ENCODE results near the gene ATOH8.

The ATOH8 gene

GRCh38 chr2:85772019-85772745, 18.4 kb downstream of the ATOH8 start:
- DNase-seq = no peak

GRCh38 chr2:85772841-85773491, 19.2 kb downstream of the ATOH8 start:
- DNase-seq = no peak

GRCh38 chr2:85773692-85774091, 19.9 kb downstream of the ATOH8 start:
- no peak for DNase-seq

- no peak for DNase-seq
Observed at GRCh38 chr2:85774126-85774978, 20.6 kb downstream of the ATOH8 start.

- no peak for DNase-seq
Observed at GRCh38 chr2:85775406-85776381, 21.9 kb downstream of the ATOH8 start.

GRCh38 chr2:85776672-85777071, 22.9 kb downstream of the ATOH8 start:
- DNase-seq = no peak

GRCh38 chr2:85777441-85777861, 23.7 kb downstream of the ATOH8 start:
- DNase-seq = no peak

- no peak for DNase-seq
Observed at GRCh38 chr2:85778646-85779379, 25.0 kb downstream of the ATOH8 start.

- no peak for DNase-seq
Observed at GRCh38 chr2:85779641-85780315, 26.0 kb downstream of the ATOH8 start.

- no peak for DNase-seq
Observed at GRCh38 chr2:85780316-85781012, 26.7 kb downstream of the ATOH8 start.

GRCh38 chr2:85781013-85781332, 27.2 kb downstream of the ATOH8 start:
- DNase-seq = no peak

- no peak for DNase-seq
Observed at GRCh38 chr2:85783796-85784195, 30.0 kb downstream of the ATOH8 start.

GRCh38 chr2:85784474-85784986, 30.7 kb downstream of the ATOH8 start:
- no peak for DNase-seq

- no peak for DNase-seq
Observed at GRCh38 chr2:85785027-85785822, 31.4 kb downstream of the ATOH8 start.

- DNase-seq = no peak
Observed at GRCh38 chr2:85785871-85786270, 32.1 kb downstream of the ATOH8 start.

- no peak for DNase-seq
Observed at GRCh38 chr2:85786444-85786843, 32.7 kb downstream of the ATOH8 start.

- DNase-seq = no peak
Observed at GRCh38 chr2:85786865-85787264, 33.1 kb downstream of the ATOH8 start.

GRCh38 chr2:85787282-85787980, 33.6 kb downstream of the ATOH8 start:
- DNase-seq = no peak

- DNase-seq = no peak
Observed at GRCh38 chr2:85787981-85788340, 34.2 kb downstream of the ATOH8 start.

All from CD4-positive, alpha-beta T cell treated with Interleukin-21 for 1 hour (primary cell).